ENCODE measurements around the gene CENPT. TPM values are rescaled to one million over a fixed set of nuclear protein-coding genes. Genes with fewer than 3 reads are reported as not detected.
A peak's percentile ranks its signal among the peaks of the same experiment; 100 is the strongest.

The CENPT gene
- total RNA-seq, 1 experiment from 2014 or later, result 60.9 TPM

DNA sequence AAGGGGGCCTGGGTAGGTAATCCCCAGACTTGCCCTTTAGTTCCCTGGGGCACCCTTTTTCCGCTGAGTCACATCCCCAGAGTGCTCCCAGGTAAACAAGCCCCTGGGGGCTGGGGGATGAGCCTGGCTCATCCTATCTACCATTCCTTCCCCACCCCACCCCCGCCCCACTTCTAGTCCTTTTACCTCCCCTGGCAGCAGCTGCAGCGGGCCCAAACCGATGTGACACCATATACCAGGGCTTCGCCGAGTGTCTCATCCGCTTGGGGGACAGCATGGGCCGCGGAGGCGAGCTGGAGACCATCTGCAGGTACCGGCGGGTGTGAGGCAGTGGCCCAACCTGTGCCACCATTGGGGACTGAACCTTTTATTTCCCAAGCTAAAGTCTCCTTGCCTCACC is 38.1 kb upstream of the CENPT start:
- no peak overlapping the region for H4K5ac ChIP-seq (ENCODE audit: insufficient read length, low read depth, low read length)
- H3K23me2 ChIP-seq (ENCODE audit: insufficient read length, low read depth, low read length, poor library complexity, severe bottlenecking), result no peaks in the 10 kb centered on the region
- no peak overlapping the region for H3K4ac ChIP-seq (ENCODE audit: low read depth, low read length)
- no peak overlapping the region for H3K18ac ChIP-seq (ENCODE audit: insufficient read length, low read depth, low read length)
- no peaks in the 10 kb centered on the region for H4K20me1 ChIP-seq (ENCODE audit: control insufficient read depth, insufficient read depth, insufficient read length)
- peak overlapping the region in 1 of 3 experiments; percentile 31; a peak in 1 of 7 replicates for H3K27ac Mint-ChIP-seq
- H3K36me3 Mint-ChIP-seq (ENCODE audit: insufficient read depth in 1 of 3, low read depth in 3 of 3), result peaks cover 12 to 34% (median 33%) of the 10 kb centered on the region in 3 experiments
- H3K79me2 ChIP-seq (ENCODE audit: insufficient read depth, low read length), result no peaks in the 10 kb centered on the region
- H3K9ac ChIP-seq (ENCODE audit: extremely low read depth, insufficient read length, low read length), result no peak overlapping the region
- H3K23ac ChIP-seq (ENCODE audit: insufficient read length, low read depth, low read length), result no peak overlapping the region
- no peak overlapping the region for H3K56ac ChIP-seq (ENCODE audit: insufficient read length, low read depth, low read length)
- H3K79me1 ChIP-seq (ENCODE audit: insufficient read depth, low read depth, low read length, poor library complexity, severe bottlenecking), result no peaks in the 10 kb centered on the region
- H2BK15ac ChIP-seq (ENCODE audit: low read depth, low read length), result no peak overlapping the region
- no peaks in the 10 kb centered on the region for H3K9me3 Mint-ChIP-seq
- H3T11ph ChIP-seq (ENCODE audit: low read length), result no peak overlapping the region
- H3K4me2 ChIP-seq (ENCODE audit: insufficient read depth, insufficient read length, low read length), result no peak overlapping the region
- TF ChIP-seq, protein P1, sequence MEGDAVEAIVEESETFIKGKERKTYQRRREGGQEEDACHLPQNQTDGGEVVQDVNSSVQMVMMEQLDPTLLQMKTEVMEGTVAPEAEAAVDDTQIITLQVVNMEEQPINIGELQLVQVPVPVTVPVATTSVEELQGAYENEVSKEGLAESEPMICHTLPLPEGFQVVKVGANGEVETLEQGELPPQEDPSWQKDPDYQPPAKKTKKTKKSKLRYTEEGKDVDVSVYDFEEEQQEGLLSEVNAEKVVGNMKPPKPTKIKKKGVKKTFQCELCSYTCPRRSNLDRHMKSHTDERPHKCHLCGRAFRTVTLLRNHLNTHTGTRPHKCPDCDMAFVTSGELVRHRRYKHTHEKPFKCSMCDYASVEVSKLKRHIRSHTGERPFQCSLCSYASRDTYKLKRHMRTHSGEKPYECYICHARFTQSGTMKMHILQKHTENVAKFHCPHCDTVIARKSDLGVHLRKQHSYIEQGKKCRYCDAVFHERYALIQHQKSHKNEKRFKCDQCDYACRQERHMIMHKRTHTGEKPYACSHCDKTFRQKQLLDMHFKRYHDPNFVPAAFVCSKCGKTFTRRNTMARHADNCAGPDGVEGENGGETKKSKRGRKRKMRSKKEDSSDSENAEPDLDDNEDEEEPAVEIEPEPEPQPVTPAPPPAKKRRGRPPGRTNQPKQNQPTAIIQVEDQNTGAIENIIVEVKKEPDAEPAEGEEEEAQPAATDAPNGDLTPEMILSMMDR (conservative IDR thresholded peaks at IDR 0.05), result no peak
- H3K9me3 ChIP-seq (ENCODE audit: control insufficient read depth, low read depth, low read length), result no peaks in the 10 kb centered on the region
- H2BK12ac ChIP-seq (ENCODE audit: insufficient read length, low read depth, low read length), result no peak overlapping the region
- DNase-seq, result no peak
- H4K91ac ChIP-seq (ENCODE audit: insufficient read length, low read depth, low read length), result no peak overlapping the region
- no peak overlapping the region for H2AFZ ChIP-seq (ENCODE audit: low read length)
- H2AK5ac ChIP-seq (ENCODE audit: insufficient read length, low read length), result no peak overlapping the region
- no peaks in the 10 kb centered on the region for H3K4me1 ChIP-seq (ENCODE audit: insufficient read depth, low read length)
- WGBS (ENCODE audit: extremely low coverage, insufficient read length, low lambda C conversion rate), result no CpG with 5 or more reads among the region's 12 CpGs
- H3K27me3 Mint-ChIP-seq (ENCODE audit: low read depth), result no peaks in the 10 kb centered on the region; the same call in none of the 2 replicates
- no peak overlapping the region for H3K14ac ChIP-seq (ENCODE audit: insufficient read depth, low read length)
- H4K8ac ChIP-seq (replicated peaks; ENCODE audit: insufficient read length, low read depth, low read length), result no peak overlapping the region
- no peaks in the 10 kb centered on the region for H3K27me3 ChIP-seq (ENCODE audit: insufficient read depth, low read length)
- H2BK5ac ChIP-seq (ENCODE audit: insufficient read length, low read length), result no peak overlapping the region
- H3K4me3 Mint-ChIP-seq, result peak overlapping the region in 1 of 2 experiments; percentile 68; a peak in 2 of 5 replicates
- no peak overlapping the region for H2BK20ac ChIP-seq (ENCODE audit: low read depth, low read length, poor library complexity, severe bottlenecking)
- no peak overlapping the region for H3K27ac ChIP-seq (ENCODE audit: insufficient read length, low read depth, low read length)
- H3K4me1 Mint-ChIP-seq, result peaks cover 13 to 28% of the 10 kb centered on the region in 2 experiments
- H2BK120ac ChIP-seq (ENCODE audit: low read depth, low read length, poor library complexity, severe bottlenecking), result no peak overlapping the region
